GM23338 (cell line): ENCODE data around the gene SRPK2.
"Not testable (repeated sequence)": the region's sequence is repeated elsewhere in the genome, so short reads cannot be mapped to it uniquely, and the experiment has no call there.

ENCODE experiments used
- CREB1 ChIP-seq: fragments of 250-450 bp; sonication (Bioruptor Pico); IDR thresholded peaks from 2 replicates; pipeline ENCODE4 v1.5.0; 2020; ENCODE audit warnings: low read depth, mild to moderate bottlenecking, moderate library complexity
- CTCF ChIP-seq, 2 experiments: fragments of 200-600 bp in 1 of 2; sonication (generic) in 1 of 2; conservative IDR thresholded peaks; 2 replicates each; pipeline versions ENCODE4 v1.5.1 to v1.6.1; 2016 to 2017; ENCODE audit warnings: antibody characterized with exemption in 2 of 2, low read depth in 2 of 2, mild to moderate bottlenecking in 2 of 2, moderate library complexity in 1 of 2
- EZH2 ChIP-seq: fragments of 200-600 bp; sonication (generic); IDR thresholded peaks from one replicate; pipeline ENCODE4 v1.8.0; 2017; ENCODE audit warnings: antibody characterized with exemption, mild to moderate bottlenecking, low read depth; ENCODE audit not compliant: unreplicated experiment
- EZH2phosphoT487 ChIP-seq: fragments of 200-600 bp; sonication (generic); IDR thresholded peaks from one replicate; pipeline ENCODE4 v1.8.1; 2018; ENCODE audit warnings: antibody characterized with exemption; ENCODE audit not compliant: unreplicated experiment
- JUNB ChIP-seq: IDR thresholded peaks from one replicate; pipeline ENCODE4 v1.6.1; 2016; ENCODE audit warnings: antibody characterized with exemption; ENCODE audit not compliant: unreplicated experiment
- NANOG ChIP-seq: IDR thresholded peaks from 2 replicates; pipeline ENCODE4 v1.6.1; 2016; ENCODE audit warnings: antibody characterized with exemption, borderline replicate concordance
- POLR2AphosphoS5 ChIP-seq: IDR thresholded peaks from 2 replicates; pipeline ENCODE4 v1.6.1; 2016; ENCODE audit warnings: antibody characterized with exemption, low read depth
- REST ChIP-seq: IDR thresholded peaks from one replicate; pipeline ENCODE4 v1.6.1; 2018; ENCODE audit warnings: antibody characterized with exemption; ENCODE audit not compliant: unreplicated experiment
- ZNF114 ChIP-seq: fragments of 250-450 bp; sonication (Bioruptor Pico); IDR thresholded peaks from 2 replicates; pipeline ENCODE4 v1.5.0; 2020; ENCODE audit warnings: mild to moderate bottlenecking, moderate library complexity
- ZNF462 ChIP-seq: fragments of 250-450 bp; sonication (Bioruptor Pico); IDR thresholded peaks from 2 replicates; pipeline ENCODE4 v1.5.0; 2020; ENCODE audit warnings: mild to moderate bottlenecking, moderate library complexity

GRCh38 chr7:105258919-105259318 is 129.8 kb downstream of the SRPK2 start:
- not testable (repeated sequence) for TF ChIP-seq CTCF (conservative IDR thresholded peaks at IDR 0.05; ENCODE audit: low read depth in 2 of 2); POLR2AphosphoS5; EZH2; NANOG; JUNB; REST; ZNF114; CREB1 (CRISPR knock-in tag); EZH2phosphoT487; ZNF462
